ENCODE results near the gene ANKRD13C.

ANKRD13C gene

GRCh38 chr1:70311369-70311768 lies 43.2 kb downstream of the ANKRD13C start:
- in situ Hi-C loops (cut with HindIII; ENCODE audit: low sequenced_read_pairs), result no loop called here

GRCh38 chr1:70299472-70299871 lies 55.0 kb downstream of the ANKRD13C start:
- in situ Hi-C loops (cut with HindIII; ENCODE audit: low sequenced_read_pairs), result no loop called here

- in situ Hi-C loops (cut with HindIII; ENCODE audit: low sequenced_read_pairs), result no loop called here
Observed at GRCh38 chr1:70295749-70296148, 58.8 kb downstream of the ANKRD13C start.

DNA sequence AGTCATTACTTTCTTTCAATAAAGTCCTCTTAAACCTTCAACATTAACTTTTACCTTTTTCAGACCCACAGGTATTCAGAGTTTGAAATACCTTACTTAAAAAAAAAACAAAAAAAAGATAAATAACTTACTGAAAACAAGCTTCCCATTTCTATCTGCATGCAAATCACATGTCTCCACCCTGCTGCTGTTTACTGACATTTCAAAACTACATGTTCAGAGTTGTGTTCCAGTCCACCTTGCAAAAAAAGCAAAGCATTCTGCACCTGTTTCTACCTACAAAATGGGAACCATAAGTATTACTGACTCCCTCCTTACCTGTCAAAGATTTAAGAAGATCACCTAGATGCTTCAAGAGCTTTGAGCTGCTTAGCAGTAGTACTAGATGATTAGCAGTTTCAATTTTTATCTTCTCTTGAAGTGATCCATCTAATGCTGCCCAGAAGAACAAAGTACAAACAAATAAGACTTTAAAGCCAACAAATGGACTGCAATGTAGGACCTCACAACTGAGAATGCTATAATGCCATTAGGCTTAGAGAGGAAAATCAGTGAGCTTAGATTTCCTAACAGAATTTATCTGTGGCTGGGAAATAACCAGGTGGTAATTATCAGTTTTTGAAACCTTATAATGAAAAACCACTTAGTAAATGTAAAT lies 61.2 kb downstream of the ANKRD13C start:
- in situ Hi-C loops (cut with HindIII; ENCODE audit: low sequenced_read_pairs), result no loop called here

- in situ Hi-C loops (cut with HindIII; ENCODE audit: low sequenced_read_pairs), result no loop called here
Observed at GRCh38 chr1:70290218-70290617, 64.3 kb downstream of the ANKRD13C start.

GRCh38 chr1:70288166-70288565 lies 66.4 kb downstream of the ANKRD13C start:
- in situ Hi-C loops (cut with HindIII; ENCODE audit: low sequenced_read_pairs), result no loop called here

DNA sequence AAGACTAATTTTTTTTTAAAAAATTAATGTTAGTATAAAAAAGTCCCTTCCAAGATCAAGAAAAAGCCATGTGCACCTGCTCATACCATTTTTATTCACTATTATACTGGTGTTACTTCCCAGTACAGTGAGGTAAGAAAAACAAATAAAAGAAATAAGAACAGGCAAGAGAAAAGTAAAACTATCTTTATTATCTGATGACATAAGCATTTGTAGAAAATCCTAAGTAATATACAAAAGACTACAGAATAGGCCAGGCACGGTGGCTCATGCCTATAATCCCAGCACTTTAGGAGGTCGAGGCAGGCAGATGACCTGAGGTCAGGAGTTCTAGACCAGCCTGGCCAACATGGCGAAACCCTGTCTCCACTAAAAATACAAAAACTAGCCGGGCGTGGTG lies 68.1 kb downstream of the ANKRD13C start:
- in situ Hi-C loops (cut with HindIII; ENCODE audit: low sequenced_read_pairs), result no loop called here

DNA sequence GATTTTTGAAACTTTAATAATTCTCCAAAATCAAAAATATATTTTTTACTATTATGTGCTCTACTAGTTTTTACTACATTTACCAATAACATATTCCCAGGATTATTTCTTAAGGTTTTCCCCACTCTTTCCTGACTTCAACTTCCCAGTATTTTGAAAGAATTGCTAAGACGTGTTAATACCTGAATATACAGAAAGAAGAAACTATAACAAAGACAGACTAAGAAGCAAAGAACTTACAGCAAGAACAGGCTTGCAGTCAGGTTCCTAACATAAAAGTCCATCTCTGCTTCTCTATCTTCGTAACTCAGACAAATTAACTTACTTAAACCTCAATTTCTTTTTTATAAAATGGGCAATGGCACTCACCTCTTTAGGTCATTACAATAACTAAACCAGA lies 70.2 kb downstream of the ANKRD13C start:
- in situ Hi-C loops (cut with HindIII; ENCODE audit: low sequenced_read_pairs), result no loop called here

DNA sequence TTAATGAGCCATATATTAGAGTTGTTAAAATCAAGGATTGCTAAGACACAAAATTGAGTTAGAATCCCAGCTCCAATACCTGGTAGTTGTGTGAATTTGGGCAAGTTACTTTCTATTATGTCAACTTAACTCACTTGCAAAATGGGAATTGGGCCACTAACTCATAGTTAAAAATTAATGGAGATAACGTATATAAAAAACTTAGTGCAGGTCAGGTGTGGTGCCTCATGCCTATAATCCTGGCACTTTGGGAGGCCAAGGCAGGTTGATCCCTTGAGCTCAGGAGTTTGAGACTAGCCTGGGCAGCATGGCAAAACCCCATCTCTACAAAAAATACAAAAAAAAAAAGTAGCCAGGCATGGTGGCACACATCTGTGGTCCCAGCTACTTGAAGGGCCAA lies 75.8 kb downstream of the ANKRD13C start:
- in situ Hi-C loops (cut with HindIII; ENCODE audit: low sequenced_read_pairs), result no loop called here

DNA sequence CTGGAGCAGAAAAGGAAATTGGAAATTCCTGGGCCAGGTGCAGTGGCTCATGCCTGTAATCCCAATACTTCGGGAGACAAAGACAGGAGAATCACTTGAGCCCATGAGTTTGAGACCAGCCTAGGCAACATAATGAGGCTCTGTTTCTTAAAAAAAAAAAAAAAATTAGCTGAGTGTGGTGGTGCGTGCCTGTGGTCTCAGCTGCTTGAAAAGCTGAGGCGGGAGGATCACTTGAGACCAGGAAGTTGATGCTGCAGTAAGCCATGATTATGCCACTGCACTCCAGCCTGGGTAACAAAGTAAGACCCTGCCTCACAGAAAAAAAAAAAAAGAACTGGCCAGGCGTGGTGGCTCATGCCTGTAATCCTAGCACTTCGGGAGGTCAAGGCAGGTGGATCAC lies 76.6 kb downstream of the ANKRD13C start:
- in situ Hi-C loops (cut with HindIII; ENCODE audit: low sequenced_read_pairs), result no loop called here

DNA sequence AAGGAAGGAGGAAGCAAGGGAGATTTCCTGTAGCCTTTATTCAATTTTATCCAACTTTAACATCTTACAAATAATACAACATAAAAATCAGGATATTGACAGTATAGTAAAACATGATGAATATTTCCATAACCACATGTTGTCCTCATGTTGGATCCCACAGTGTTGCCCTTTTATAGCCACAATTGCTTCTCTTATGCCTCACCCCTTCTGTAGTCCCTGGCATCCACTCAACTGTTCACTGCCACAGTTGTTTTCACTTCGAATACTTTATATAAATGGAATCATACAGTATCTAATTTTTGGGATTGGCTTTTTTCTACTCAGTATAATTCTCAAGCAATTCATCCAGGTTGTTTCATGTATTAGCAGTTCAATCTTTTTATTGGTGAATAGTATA lies 88.6 kb downstream of the ANKRD13C start:
- in situ Hi-C loops (cut with HindIII; ENCODE audit: low sequenced_read_pairs), result no loop called here

DNA sequence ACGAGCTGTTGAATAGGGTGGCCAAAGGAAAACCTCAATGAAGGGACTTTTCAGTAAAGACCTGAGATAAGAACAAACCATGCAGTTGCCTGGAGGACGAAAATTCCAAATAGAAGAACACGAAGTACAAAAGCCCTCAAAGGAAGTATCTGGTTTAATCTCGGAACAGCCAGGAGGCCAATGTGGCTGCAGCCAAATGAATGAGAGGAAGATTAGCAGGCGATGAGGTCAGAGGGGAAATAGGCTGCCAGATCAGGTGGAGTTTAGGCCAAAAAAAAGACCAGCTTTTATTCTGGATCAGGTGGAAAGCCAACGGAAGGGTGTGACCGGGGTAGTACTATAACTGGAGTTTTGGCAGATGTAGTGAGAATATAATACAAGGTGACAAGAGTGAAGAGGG lies 89.7 kb downstream of the ANKRD13C start:
- in situ Hi-C loops (cut with HindIII; ENCODE audit: low sequenced_read_pairs), result no loop called here

- in situ Hi-C loops (cut with HindIII; ENCODE audit: low sequenced_read_pairs), result no loop called here
Observed at GRCh38 chr1:70256664-70257063, 97.9 kb downstream of the ANKRD13C start.

- in situ Hi-C loops (cut with HindIII; ENCODE audit: low sequenced_read_pairs), result no loop called here
Observed at GRCh38 chr1:70248729-70249128, 105.8 kb downstream of the ANKRD13C start.

DNA sequence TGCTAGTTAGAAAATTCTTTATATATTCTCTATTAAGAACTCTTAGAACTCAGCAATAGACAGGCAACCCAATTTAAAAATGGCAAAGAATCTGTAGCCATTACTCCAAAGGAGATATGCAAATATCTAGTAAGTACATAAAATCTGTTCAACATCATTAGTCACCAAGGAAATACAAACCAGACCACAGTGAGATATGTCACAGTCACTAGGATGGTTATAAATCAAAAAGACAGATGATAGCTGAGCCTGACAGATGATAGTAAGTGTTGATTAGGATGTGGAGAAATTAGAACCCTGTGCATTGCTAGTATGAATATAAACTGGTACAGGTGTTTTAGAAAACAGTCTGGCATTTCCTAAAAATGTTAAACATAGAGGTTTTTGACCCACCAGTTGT lies 106.8 kb downstream of the ANKRD13C start:
- in situ Hi-C loops (cut with HindIII; ENCODE audit: low sequenced_read_pairs), result no loop called here

- in situ Hi-C loops (cut with HindIII; ENCODE audit: low sequenced_read_pairs), result no loop called here
Observed at GRCh38 chr1:70247122-70247521, 107.4 kb downstream of the ANKRD13C start.

GRCh38 chr1:70239940-70240339 lies 114.6 kb downstream of the ANKRD13C start:
- in situ Hi-C loops (cut with HindIII; ENCODE audit: low sequenced_read_pairs), result no loop called here

GRCh38 chr1:70234733-70235132 lies 119.8 kb downstream of the ANKRD13C start:
- in situ Hi-C loops (cut with HindIII; ENCODE audit: low sequenced_read_pairs), result no loop called here

DNA sequence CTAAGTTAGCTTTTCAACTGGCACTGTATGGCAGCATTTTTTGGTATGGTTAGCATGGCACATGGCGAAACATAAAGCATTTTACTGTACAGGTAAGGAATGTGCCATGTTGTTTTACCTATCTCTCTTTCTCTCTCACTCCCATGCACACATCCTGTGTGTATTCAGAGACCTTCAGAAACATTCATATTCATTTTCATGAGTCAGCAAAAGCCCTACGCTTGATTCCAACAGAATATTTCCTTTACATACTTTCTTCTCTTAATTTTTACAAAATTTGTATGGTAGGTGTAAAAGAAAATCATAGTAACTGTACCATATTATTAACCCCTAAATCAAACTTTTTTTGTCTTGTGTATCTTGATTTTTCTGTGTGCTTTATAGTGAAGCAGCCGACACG lies 123.0 kb downstream of the ANKRD13C start:
- in situ Hi-C loops (cut with HindIII; ENCODE audit: low sequenced_read_pairs), result no loop called here

DNA sequence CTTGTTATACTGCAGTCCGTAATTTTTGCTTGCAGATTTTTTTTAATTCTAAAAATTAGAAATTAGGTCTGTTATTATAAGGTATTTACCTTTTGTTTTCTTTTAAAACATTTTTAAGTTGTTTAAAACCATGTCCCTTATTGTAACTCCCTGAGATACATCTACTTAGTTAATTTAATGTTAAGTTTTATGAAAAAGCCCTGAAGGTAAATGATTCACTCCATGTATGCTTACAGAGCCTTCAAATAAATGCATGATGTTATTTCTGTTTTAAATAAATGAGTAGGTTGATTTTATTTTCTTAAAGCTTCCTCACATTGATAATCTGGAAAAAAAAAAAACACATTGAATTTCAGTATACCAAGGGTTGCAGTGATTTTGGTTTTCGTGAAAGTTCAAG lies 125.9 kb downstream of the ANKRD13C start:
- in situ Hi-C loops (cut with HindIII; ENCODE audit: low sequenced_read_pairs), result no loop called here

- in situ Hi-C loops (cut with HindIII; ENCODE audit: low sequenced_read_pairs), result no loop called here
Observed at GRCh38 chr1:70227439-70227838, 127.1 kb downstream of the ANKRD13C start.

GRCh38 chr1:70224954-70225353 lies 129.6 kb downstream of the ANKRD13C start:
- in situ Hi-C loops (cut with HindIII; ENCODE audit: low sequenced_read_pairs), result no loop called here

DNA sequence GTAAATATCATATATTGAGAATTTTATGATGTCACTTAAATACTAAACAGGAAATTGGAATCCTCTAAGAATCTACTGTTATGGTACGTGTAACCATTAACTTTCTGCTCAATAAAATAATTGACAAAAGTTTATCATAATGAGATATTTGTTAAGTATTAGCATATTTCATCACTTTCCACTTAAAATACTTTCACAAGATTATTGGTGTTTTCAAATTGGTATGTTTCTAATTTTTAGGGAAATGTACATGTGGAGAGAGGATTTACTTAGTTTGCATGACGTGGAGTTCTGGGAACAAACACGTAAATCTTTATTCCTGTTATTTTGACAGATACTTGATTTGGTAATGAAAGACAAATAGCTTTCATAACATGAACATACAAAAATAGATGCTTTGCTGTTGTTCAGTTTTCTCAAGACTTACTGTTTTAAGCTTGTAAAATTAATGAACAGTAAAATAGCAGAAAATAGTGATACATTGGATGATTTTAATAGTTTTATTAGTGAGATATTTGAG lies 131.7 kb downstream of the ANKRD13C start:
- in situ Hi-C loops (cut with HindIII; ENCODE audit: low sequenced_read_pairs), result no loop called here
